ENCODE results near the gene MYH11. TPM values are rescaled to one million over a fixed set of nuclear protein-coding genes. Genes with fewer than 3 reads are reported as not detected.

The MYH11 gene
- polyA plus RNA-seq, 1 donor (not counting 4 experiments of a cell fraction or from before 2014, with no cell fraction given): not detected

DNA sequence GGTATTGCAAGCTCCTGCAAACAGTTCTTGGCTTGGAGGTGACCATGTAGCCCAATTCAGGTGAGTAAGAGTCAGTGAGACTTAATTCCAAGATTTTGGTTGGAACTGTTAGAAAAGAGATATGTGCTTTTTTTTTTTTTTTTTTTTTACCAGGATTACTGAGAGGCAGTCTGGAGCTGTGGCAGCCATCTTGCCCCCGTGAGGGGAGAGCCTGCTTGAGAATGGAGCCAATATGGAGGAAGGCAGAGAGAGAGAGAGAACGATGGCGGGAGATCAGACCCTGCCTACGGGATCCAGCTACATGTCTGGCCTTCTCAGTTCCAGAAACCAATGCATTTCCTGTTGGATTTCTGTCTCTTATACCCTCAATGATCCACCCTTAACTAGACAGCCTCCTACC lies 97.8 kb downstream of the MYH11 start:
- Histone ChIP-seq H4K20me1 (ENCODE audit: control insufficient read depth, extremely low read depth, insufficient read depth, low read length) (no peaks in the 10 kb centered on the region), H3K4me2 (ENCODE audit: control insufficient read depth, extremely low read depth, insufficient read depth, low read depth, low read length) (no peak overlapping the region), H3K27me3 (ENCODE audit: control insufficient read depth, extremely low read depth, insufficient read depth, low read length) (no peaks in the 10 kb centered on the region), H3K36me3 (ENCODE audit: control insufficient read depth in 2 of 2, extremely low read depth in 1 of 2, insufficient read depth in 2 of 2, low read length in 2 of 2) (no peaks in the 10 kb centered on the region), H3K9me1 (ENCODE audit: control insufficient read depth, extremely low read depth, insufficient read depth, low read length) (no peaks in the 10 kb centered on the region), H3K9me3 (ENCODE audit: control insufficient read depth, low read depth, low read length) (no peaks in the 10 kb centered on the region), H3K9ac (ENCODE audit: control insufficient read depth, extremely low read depth, insufficient read depth, low read length) (no peak overlapping the region), H3K79me2 (ENCODE audit: control insufficient read depth, insufficient read depth, low read length) (no peaks in the 10 kb centered on the region), H3K4me1 (ENCODE audit: control insufficient read depth, extremely low read depth, insufficient read depth, low read length) (no peaks in the 10 kb centered on the region), H3K4me3 (ENCODE audit: control insufficient read depth in 2 of 3, extremely low read depth in 1 of 3, insufficient read depth in 2 of 3, low read depth in 1 of 3, low read length in 3 of 3) (no peak overlapping the region), H3K27ac (ENCODE audit: control insufficient read depth, insufficient read depth, low read length) (no peak overlapping the region), H2AFZ (ENCODE audit: control insufficient read depth, low read length) (no peak overlapping the region)
- dilution Hi-C loops (cut with MboI; ENCODE audit: extremely low pct_ligation_motif_present, low sequenced_read_pairs): no loop called here
- TF ChIP-seq EZH2 (IDR thresholded peaks at IDR 0.05; ENCODE audit: low read length): no peak
- TF ChIP-seq, protein P1, sequence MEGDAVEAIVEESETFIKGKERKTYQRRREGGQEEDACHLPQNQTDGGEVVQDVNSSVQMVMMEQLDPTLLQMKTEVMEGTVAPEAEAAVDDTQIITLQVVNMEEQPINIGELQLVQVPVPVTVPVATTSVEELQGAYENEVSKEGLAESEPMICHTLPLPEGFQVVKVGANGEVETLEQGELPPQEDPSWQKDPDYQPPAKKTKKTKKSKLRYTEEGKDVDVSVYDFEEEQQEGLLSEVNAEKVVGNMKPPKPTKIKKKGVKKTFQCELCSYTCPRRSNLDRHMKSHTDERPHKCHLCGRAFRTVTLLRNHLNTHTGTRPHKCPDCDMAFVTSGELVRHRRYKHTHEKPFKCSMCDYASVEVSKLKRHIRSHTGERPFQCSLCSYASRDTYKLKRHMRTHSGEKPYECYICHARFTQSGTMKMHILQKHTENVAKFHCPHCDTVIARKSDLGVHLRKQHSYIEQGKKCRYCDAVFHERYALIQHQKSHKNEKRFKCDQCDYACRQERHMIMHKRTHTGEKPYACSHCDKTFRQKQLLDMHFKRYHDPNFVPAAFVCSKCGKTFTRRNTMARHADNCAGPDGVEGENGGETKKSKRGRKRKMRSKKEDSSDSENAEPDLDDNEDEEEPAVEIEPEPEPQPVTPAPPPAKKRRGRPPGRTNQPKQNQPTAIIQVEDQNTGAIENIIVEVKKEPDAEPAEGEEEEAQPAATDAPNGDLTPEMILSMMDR (optimal IDR thresholded peaks at IDR 0.05 in 1 of 3, IDR thresholded peaks at IDR 0.05 in 1 of 3, conservative IDR thresholded peaks at IDR 0.05 in 1 of 3; ENCODE audit: extremely low read depth in 1 of 3, insufficient read depth in 2 of 3, low read length in 3 of 3): no peak
- DNase-seq (ENCODE audit: low read depth, low spot score) (no peak), FAIRE-seq (no peak)

- H3K9me3 ChIP-seq (ENCODE audit: control insufficient read depth, low read depth, low read length): no peaks in the 10 kb centered on the region
- no peaks in the 10 kb centered on the region for H3K27me3 ChIP-seq (ENCODE audit: control insufficient read depth, extremely low read depth, insufficient read depth, low read length)
- no peak overlapping the region for H3K4me2 ChIP-seq (ENCODE audit: control insufficient read depth, extremely low read depth, insufficient read depth, low read depth, low read length)
- dilution Hi-C loops (cut with MboI; ENCODE audit: extremely low pct_ligation_motif_present, low sequenced_read_pairs): no loop called here
- H2AFZ ChIP-seq (ENCODE audit: control insufficient read depth, low read length): no peak overlapping the region
- H3K79me2 ChIP-seq (ENCODE audit: control insufficient read depth, insufficient read depth, low read length): no peaks in the 10 kb centered on the region
- FAIRE-seq (no peak), DNase-seq (ENCODE audit: low read depth, low spot score) (no peak)
- no peaks in the 10 kb centered on the region for H4K20me1 ChIP-seq (ENCODE audit: control insufficient read depth, extremely low read depth, insufficient read depth, low read length)
- H3K4me1 ChIP-seq (ENCODE audit: control insufficient read depth, extremely low read depth, insufficient read depth, low read length): no peaks in the 10 kb centered on the region
- no peak overlapping the region for H3K27ac ChIP-seq (ENCODE audit: control insufficient read depth, insufficient read depth, low read length)
- no peak for TF ChIP-seq EZH2 (IDR thresholded peaks at IDR 0.05; ENCODE audit: low read length)
- TF ChIP-seq, protein P1 (optimal IDR thresholded peaks at IDR 0.05 in 1 of 3, IDR thresholded peaks at IDR 0.05 in 1 of 3, conservative IDR thresholded peaks at IDR 0.05 in 1 of 3; ENCODE audit: extremely low read depth in 1 of 3, insufficient read depth in 2 of 3, low read length in 3 of 3): no peak
- H3K9me1 ChIP-seq (ENCODE audit: control insufficient read depth, extremely low read depth, insufficient read depth, low read length): no peaks in the 10 kb centered on the region
- H3K4me3 ChIP-seq (ENCODE audit: control insufficient read depth in 2 of 3, extremely low read depth in 1 of 3, insufficient read depth in 2 of 3, low read depth in 1 of 3, low read length in 3 of 3): no peak overlapping the region
- H3K36me3 ChIP-seq (ENCODE audit: control insufficient read depth in 2 of 2, extremely low read depth in 1 of 2, insufficient read depth in 2 of 2, low read length in 2 of 2): no peaks in the 10 kb centered on the region
- no peak overlapping the region for H3K9ac ChIP-seq (ENCODE audit: control insufficient read depth, extremely low read depth, insufficient read depth, low read length)
These were observed 99.1 kb downstream of the MYH11 start for GRCh38 chr16:15757630-15758251.
